OCI-M2 (cell line): Measurements from ENCODE around the gene SLC12A9.
A peak's percentile ranks its signal among the peaks of the same experiment; 100 is the strongest.

Experiments
- DNase-seq: peaks from one replicate; lab custom pipeline; 2025; ENCODE audit not compliant: unreplicated experiment; lab: John Stamatoyannopoulos, UW

SLC12A9 gene

DNA sequence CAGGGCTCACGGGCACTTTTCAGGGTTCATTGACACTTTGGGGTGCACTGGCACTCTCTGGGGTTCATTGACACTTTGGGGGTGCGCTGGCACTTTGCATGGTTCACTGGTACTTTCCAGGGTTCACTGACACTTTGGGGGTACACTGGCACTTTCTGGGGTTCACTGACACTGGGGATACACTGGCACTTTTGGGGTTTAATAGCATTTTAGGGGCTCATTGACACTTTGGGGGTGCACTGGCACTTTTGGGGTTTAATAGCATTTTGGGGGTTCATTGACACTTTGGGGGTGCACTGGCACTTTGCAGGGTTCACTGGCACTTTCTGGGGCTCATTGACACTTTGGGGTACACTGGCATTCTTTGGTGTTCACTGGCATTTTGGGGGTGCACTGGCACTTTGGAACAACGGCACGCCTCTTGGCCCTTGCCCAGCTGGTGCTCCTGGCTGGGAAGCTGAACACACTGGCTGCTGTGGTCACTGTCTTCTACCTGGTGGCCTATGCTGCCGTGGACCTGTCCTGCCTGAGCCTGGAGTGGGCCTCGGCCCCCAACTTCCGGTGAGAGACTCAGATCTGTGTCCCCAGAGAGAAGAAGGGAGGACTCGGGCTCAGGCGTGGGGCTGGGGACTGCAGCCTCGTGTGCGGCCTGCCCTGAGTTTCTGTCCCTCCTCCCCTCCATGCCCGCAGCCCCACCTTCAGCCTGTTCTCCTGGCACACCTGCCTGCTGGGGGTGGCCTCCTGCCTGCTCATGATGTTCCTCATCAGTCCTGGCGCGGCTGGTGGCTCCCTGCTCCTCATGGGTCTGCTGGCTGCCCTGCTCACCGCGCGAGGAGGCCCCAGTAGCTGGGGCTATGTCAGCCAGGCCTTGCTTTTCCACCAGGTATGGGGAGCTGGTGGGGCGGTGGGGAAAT, 8.4 kb downstream of the SLC12A9 start:
- DNase-seq = no peak

DNA sequence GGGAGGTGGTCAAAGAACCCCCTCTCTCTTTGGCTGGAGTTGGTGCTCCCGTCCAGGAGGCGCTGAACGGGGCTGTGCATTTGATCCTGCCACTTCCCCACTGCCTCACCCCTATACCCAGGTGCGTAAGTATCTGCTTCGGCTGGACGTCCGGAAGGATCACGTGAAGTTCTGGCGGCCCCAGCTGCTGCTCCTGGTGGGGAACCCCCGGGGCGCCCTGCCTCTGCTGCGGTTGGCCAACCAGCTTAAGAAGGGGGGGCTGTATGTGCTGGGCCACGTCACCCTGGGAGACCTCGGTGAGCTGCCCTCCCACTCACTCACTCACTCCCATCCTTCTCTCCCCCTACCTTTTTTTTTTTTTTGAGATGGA, 9.1 kb downstream of the SLC12A9 start:
- DNase-seq = no peak

DNA sequence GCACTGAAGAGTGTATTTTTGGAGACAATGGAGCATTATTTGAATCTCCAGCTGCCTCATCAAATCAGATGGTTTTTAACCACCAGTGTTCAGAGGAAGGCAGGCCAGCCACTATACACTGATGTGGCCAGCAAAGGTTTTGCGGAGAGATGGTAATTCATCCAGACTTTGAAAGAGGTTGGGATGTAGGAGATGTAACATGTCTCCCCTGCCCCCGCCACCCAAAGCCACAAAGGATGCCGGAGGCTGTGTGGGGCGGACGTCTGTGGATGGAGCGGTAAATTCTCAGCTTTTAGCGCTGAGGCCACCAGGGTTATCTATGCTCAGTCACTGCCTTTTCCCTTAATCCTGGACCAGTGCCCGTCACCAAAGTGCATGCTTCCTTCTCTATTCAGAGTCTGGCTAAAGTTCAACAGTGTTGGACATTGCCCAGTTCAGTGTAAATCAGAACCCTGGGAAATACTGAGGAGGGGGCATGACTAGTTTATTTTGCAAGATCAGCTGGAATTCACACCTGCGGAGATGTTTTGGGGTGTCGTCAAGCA, 11.0 kb downstream of the SLC12A9 start:
- DNase-seq = no peak

DNA sequence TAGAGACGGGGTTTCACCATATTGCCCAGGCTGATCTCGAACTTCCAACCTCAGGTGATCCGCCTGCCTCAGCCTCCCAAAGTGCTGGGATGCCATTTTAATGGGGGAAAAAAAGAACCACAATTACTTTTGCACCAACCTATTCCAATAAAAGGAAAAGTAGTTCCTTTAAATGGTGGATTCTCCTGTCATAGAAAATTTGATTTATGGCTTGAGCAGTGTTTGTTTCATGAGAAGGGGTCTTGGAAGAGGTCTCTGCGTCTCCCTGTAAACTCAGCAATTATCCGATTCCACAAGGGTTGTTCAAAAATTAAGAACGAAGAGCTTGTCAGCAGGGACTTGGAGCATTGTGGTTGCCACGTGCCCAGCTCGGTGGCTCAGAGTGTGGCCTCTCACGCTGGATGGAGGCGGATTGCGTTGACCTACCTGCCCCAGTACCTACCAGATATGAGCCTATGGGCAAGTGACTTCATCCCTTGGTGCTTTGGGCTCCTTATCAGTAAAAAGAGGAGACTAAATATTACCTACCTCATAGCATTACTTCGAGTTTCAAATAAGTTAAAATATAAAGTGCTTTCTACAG, 11.8 kb downstream of the SLC12A9 start:
- no peak for DNase-seq

DNA sequence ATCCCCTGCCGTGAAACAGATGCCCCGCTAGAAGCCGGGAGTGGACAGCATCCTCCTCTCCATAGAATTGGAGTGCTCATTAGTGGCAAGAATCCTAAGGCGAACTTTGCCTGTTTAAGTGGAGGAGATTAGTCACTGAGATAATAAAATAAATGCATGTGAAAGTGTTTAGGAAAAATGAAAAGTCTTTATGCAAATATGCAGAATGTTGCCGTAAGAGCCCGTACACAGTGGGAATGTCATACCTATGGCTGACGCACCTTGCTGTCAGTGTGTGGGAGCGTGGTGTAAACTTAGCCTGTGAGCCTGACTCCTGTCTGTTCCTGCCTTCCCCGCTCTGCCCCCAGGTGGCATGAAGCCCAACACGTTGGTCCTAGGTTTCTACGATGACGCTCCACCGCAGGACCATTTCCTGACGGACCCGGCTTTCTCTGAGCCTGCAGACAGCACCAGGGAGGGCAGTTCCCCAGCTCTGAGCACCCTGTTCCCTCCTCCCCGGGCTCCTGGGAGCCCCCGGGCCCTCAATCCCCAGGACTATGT, 12.9 kb downstream of the SLC12A9 start:
- no peak for DNase-seq

DNA sequence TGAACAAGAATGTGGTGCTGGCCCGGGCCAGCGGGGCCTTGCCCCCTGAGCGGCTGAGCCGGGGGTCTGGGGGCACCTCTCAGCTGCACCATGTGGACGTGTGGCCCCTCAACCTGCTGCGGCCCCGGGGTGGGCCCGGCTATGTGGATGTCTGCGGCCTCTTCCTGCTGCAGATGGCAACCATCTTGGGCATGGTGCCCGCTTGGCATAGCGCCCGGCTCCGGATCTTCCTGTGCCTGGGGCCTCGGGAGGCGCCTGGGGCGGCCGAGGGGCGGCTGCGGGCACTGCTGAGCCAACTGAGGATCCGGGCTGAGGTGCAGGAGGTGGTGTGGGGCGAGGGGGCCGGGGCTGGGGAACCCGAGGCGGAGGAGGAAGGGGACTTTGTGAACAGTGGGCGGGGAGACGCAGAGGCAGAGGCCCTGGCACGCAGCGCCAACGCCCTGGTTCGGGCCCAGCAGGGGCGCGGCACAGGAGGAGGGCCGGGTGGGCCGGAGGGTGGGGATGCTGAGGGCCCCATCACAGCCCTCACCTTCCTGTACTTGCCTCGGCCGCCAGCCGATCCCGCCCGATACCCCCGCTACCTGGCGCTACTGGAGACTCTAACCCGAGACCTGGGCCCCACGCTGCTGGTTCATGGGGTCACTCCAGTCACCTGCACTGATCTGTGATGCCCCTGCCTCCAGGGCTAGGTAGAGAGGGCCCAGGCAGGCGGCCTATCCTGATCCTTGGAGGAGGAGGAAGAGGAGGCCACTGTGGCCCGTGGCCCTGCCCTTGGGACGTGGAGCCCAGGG, 13.6 kb downstream of the SLC12A9 start:
- no peak for DNase-seq

DNA sequence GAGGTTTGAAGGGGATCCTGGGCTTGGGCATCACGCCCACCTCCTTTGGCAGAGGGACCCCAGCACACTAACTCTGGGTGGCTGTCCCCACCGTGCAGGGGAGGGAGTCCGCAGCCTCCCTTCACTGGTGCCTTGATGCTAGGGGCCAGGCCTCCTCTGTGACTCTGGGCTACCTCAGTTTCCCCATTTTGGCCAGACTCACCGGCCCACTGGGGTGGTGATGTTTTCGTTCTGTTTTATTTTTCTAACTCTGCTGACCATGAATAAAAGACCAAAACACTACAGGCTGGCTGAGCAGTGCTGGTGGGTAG, 14.2 kb downstream of the SLC12A9 start:
- DNase-seq = no peak

DNA sequence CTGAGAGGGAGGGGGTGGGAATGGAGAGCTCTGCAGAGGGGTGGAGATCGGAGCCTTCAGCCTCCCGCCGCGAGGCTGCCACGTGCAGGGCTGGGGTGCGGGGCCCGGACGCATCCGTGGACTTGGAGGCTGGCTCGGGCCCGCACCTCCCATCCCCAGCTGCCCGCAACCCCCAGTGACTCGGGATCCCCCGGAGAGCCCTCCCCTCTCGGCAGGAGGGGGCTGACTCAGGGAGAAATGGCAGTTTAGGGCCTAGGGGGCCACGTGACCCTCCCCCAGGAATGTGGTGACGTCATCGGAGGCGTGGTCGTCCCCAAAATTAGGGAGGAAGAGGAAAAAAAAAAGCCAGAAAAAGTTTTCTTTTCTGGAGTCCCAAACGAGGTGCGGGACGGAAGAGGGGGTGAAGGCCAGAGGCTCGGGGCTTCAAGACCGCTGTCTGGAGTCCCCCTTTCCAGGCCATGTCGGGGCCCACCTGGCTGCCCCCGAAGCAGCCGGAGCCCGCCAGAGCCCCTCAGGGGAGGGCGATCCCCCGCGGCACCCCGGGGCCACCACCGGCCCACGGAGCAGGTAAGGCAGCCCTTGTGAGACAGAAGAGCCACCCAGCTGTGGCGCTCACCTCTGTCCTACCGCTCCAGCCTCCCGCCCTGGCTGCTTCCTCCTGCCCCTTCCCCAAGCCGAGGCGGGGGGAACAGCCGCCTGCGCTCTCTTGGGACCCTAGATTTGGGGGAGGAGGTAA, 14.7 kb downstream of the SLC12A9 start, which contains the start of gene TRIP6:
Gene TRIP6, plus strand, starts transcription at position 348 of the 736 bp plus-strand sequence. Its CDS starts 111 bp downstream, at position 459.
- DNase-seq = peak; percentile 34

DNA sequence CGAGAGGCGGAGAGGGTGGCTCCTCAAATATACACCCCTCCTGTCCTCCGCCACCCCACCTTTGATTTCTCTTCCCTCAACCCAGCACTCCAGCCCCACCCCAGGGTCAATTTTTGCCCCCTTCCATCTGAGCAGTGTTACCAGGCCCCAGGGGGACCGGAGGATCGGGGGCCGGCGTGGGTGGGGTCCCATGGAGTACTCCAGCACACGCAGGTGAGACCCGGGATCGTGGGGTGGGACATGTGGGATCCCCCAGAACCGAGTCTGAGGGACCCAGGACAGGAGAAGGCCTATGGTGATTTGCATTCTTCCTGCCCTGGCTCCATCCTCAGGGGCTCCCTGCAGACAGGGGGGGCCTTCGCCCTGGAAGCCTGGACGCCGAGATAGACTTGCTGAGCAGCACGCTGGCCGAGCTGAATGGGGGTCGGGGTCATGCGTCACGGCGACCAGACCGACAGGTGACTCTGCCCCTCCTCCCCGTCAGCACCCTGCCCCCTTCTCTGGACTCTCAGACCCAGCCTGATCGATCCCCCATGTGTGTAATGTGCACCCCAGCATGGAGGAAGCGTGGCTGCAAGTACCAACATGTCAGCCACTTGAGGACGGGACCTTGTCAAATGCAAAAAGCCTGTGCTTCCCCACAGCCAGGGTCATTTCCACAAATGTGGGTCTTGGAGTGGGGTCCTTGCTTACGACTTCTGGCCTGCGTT, 15.4 kb downstream of the SLC12A9 start:
- no peak for DNase-seq

DNA sequence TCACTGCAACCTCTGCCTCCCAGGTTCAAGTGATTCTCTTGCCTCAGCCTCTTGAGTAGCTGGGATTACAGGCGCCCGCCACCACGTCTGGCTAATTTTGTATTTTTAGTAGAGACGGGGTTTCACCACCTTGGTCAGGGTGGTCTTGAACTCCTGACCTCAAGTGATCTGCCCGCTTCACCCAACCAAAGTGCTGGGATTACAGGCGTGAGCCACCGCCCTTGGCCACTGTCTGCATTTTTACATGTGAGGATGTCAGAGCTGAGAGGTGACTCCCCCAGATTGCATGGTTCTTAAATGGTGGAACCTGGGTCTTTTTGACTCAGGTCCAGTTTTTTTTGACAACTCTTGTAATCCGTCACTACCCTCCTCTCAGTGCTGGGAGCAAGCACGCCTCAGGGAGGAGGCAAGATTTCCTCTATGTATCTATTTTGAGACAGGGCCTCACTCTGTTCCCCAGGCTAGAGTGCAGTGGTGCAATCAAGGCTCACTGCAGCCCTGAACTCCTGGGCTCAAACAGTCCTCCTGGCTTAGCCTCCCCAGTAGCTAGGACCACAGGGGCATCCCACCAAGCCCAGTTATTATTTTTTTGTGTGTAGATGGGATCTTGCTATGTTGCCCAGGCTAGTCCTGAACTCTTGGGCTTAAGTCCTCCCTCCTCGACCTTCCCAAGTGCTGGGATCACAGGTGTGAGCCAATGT, 21.2 kb downstream of the SLC12A9 start:
- DNase-seq = no peak

DNA sequence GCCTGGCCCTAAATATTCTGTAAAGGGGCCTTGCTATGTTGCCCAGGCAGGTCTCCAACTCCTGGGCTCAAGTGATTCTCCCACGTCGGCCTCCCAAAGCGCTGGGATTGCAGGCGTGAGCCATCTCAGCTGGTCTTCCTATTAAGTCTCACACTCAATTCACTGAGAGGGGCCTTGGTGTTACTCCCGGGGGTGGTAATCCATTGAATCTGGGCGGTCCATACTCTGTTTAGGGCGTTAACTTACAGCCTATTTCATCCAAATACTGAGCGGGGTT, 21.7 kb downstream of the SLC12A9 start:
- DNase-seq = no peak

DNA sequence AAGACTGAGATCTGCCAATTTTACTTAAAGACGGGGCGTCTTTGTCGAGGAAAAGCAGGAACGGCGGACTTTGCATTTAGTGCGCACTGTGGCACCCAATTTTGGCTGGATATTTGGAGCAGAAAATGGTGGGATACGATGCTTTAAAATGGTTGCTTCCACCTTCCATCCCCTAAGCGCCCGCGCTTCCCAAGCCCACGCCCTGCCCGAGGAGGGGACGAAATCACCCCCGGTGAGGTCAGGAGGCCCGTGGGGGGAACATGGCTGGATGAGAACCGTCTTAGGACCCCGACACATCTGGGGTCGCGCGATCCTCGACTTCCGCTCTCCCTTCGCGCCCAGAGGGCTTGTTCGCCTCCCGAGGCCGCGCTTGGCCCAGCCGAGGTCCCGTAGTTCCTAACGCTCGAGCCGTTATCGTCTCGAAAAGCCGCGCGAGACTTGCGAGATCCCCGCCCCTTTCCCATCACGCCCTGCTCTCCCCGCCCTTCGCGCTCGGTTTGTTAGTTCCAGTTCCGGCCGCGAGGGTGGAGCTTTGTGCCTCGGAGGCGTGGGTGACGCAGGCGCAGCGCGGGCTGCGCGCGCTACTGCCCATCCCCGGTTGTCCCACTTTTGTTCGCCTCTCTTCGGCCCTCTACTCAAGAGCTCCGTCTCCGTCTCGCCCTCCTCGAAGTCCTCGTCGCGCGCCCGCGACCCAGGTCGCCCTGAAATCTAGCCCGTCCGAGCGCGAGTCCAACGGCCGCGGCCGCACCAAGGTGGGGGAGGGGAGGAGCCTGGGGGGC, 22.3 kb downstream of the SLC12A9 start, which contains the start of gene SRRT:
Gene SRRT, plus strand, starts transcription at position 527 of the 779 bp plus-strand sequence. CDS start 488 bp downstream, outside the sequence.
- peak; percentile 65 for DNase-seq

DNA sequence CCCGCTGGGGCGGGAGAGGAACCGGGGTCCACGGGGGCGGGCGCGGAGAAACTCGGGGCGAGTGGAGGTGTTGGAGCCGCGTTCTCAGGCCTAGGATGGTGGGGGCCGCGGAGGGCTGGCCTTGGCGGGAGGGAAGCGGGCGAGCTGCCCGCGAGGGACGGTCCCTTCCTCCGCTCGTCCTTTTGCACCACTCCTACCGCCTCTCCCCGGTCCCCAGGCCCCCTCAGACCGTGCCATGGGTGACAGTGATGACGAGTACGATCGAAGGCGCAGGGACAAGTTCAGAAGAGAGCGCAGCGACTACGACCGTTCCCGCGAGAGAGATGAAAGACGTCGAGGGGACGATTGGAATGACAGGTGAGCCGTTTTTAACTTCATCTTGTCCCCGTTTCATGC, 22.8 kb downstream of the SLC12A9 start:
- no peak for DNase-seq

DNA sequence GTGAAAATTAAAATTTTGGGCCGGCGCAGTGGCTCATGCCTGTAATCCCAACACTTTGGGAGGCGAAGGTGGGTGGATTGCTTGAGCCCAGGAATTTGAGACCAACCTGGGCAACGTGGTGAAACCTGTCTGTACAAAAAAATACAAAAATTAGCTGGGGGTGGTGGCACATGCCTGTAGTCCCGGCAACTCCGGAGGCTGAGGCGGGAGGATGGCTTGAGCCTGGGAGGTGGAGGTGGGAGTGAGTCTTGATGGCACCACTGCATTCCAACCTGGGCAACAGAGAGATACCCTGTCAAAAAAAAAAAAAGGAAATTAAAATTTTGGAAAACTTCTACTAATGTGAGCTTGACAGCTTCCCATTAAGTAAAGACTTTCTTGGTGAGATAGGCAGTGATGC, 25.5 kb downstream of the SLC12A9 start:
- no peak for DNase-seq

DNA sequence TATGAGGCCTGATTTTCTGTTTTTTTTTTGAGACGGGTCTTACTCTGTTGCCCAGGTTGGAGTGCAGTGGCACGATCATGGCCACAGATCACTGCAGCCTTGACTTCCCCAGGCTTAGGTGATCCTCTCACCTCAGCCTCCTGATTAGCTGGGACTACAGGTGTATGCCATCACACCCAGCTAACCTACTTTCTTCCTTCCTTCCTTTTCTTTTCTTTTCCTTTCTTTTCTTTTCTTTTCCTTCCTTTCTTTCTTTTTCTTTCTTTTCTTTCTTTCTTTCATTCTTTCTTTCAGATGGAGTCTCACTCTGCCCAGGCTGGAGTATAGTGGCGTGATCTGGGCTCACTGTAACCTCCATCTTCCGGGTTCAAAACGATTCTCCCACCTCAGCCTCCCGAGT, 26.2 kb downstream of the SLC12A9 start:
- DNase-seq = no peak

DNA sequence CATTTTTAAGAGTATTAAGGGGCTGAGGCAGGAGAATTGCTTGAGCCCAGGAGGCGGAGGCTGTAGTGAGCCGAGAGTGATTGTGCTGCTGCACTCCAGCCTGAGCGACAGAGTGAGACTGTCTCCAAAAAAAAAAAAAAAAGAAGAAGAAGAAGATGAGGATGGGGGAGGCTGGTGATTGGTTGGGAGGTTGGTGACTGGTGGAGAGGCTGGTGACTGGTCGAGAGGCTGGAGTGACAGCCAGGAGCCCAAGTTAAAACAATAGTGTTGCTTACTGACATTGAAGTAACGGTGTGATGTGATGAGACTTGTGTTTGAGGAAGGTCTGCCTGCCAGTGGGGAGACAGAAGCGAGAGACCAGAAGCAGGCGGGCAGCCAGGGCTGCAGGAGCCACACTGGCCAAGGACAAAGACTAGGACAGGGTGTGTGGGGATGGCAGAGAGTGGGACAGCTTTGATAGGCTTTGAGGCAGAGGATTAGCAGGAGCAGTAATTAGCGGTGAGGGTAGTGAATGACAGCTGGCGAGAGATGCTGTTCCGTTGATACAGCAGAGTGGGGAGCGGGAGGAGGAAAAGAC, 27.3 kb downstream of the SLC12A9 start:
- DNase-seq = no peak

DNA sequence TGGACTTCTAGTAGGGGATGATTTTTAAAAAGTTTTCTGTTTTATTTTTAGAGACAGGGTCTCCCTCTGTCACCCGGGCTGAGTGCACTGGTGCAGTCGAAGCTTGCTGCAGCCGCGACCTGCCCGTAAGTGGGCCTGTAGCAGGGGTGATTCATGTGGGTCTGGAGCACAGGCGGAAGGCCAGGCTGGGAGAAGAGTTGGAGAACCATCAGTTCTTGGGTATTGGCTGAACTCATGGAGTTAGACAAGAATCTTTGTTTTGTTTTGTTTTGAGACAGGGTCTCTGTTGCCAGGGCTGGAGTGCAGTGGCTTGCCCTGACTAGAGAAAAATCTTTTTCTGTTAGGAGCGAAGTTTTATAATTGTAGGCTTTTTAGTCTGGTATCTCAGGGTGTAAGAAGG, 28.1 kb downstream of the SLC12A9 start:
- no peak for DNase-seq

DNA sequence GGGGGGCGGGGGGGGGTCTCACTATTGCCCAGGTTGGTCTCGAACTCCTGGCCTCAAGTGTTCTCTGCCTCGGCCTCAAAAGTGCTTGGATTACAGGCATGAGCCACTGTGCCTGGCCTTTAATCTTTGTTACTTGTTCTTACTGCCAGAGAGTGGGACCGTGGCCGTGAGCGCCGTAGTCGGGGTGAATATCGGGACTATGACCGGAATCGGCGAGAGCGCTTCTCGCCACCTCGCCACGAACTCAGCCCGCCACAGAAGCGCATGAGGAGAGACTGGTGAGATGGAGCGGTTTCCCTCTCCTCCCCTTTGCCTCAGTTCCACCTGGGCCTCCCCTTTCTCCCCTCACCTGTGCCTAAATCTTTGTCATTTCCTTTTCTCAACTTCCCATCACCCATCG, 28.6 kb downstream of the SLC12A9 start:
- no peak for DNase-seq
